HG02870 (cell line): ENCODE results near the gene NTMT2.
"Not testable (repeated sequence)": the region's sequence is repeated elsewhere in the genome, so short reads cannot be mapped to it uniquely, and the experiment has no call there.

Experiments
- ATAC-seq: cut with Tn5 transposase; IDR thresholded peaks from one replicate; pipeline ENCODE4 v1.9.1; 2021; ENCODE audit warnings: mild to moderate bottlenecking, moderate library complexity; ENCODE audit not compliant: unreplicated experiment

NTMT2 gene

GRCh38 chr1:170156594-170156993 is 10.8 kb downstream of the NTMT2 start:
- no peak for ATAC-seq

DNA sequence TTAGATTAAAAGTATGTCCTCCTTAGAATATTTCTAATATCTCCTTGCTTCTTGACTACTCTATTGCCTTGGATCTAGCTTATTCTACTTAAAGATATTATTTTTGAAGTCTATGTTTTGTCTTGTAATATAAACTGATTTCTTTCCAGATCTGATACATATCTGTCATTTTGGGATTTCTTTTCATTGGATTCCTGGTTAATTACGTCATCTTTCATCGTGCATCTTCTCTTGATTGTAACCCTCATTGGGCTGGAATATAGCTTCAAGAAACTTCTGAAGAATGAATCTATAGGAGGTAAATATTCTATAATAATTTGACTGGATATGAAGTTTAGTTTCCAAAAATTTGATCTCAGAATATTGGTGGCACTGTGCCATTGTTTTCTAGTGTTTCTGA is 12.1 kb downstream of the NTMT2 start:
- no peak for ATAC-seq

DNA sequence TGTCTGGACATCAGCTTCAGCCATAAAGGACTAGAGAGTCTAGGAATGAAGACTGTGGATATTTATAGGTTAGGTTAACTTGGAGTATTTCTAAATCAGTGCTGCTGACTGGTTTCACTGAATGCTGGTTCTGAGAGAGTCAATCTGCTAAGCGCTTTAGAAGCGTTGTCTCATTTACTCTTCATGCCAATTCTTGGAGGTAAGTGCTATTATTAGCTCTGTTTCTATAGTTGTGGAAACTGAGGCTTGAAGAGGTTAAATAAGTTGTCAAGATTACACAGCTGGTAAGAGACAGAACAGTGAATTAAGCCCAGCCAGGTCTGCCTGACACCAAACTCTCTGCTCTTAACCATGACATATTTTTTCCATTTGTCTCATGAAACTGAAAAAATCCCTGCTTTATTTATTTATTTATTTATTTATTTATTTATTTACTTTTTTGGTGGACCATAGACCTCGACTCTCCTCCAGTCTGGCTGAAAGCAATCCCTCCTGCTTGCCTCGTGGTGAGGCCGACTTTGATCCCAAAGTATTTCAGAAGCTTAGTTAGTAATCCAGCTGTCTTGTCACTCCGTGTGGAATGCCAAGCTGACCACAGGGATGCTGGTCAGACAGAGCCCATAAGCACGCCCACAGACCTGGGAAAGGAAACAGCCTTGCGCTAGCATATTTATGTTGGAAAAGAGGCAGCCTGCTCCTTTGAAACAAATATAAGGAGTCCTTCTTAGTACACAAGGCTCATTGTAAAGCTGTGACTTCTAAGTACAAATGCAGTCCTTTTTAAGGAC is 16.9 kb downstream of the NTMT2 start:
- ATAC-seq = no peak

DNA sequence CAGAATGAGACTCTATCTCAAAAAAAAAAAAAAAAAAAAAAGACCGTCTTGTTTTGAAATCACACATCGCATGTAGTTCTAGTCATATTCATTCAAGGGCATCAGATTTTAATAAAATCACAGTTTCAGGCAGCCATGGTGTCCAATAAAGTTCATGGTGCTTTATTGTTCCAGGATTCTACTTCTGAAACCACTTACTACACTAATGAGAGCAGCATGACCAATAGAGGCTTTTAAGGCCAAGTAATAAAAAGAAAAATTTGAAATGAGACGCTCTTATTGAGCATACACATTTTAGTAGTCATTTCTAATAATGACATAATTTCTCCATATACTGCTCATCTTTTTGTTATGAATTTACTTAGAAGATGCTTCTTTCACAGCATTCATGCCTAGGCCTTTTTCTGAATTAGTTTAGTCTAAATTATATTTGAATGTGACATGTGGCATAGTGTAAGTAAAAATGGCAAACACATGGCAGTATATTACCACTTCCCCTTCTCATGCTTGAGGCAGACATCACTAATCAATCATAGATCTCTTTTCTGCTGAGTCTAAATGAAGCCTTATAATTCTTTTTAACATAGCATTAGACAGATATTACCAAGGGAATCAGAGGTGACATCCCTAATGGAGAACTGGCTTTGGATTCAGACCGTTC is 18.5 kb downstream of the NTMT2 start:
- ATAC-seq = no peak

- ATAC-seq = no peak
Measured at GRCh38 chr1:170166518-170167180, 20.9 kb downstream of the NTMT2 start.

DNA sequence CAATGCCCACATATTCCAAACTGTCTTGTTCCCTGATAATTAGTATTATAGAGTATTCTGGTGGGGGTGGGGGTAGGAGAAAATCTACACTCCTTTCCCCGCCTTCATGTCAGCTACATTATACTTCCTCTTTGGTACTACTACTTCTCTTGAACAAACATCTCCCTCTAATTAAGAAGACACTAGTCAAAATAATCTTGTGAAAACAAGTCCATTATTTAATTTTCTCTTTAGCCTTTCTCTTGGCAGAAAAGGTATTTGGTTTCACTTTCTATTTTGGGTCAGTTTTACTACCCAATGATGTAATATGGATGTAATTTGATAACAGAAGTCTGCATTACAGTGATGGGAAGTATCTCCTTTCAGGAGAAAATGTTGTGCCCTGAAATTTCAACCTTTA is 22.5 kb downstream of the NTMT2 start:
- no peak for ATAC-seq

GRCh38 chr1:170170513-170170912 is 24.8 kb downstream of the NTMT2 start:
- not testable (repeated sequence) for ATAC-seq

- no peak for ATAC-seq
Measured at GRCh38 chr1:170174395-170174794, 28.6 kb downstream of the NTMT2 start.

GRCh38 chr1:170175041-170175440 is 29.3 kb downstream of the NTMT2 start:
- no peak for ATAC-seq

DNA sequence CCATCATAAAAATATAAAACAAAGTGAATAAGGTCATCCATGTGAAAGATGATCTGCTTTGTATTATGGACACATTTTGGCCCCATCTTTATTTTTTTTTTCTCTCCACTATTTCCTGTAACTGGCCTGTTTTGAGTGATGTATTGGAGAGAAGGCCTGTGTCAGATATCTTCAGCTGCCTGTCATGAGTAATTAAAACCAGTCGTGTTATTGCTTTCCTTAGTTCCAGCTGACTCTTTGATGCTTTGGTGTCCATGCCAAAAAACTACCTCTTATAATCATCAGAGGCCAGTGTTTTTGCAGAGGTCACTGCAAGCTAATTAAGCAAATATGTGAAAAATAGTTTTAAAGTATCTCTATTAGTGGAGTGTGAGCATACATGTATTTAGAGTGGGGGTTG is 29.7 kb downstream of the NTMT2 start:
- ATAC-seq = no peak

DNA sequence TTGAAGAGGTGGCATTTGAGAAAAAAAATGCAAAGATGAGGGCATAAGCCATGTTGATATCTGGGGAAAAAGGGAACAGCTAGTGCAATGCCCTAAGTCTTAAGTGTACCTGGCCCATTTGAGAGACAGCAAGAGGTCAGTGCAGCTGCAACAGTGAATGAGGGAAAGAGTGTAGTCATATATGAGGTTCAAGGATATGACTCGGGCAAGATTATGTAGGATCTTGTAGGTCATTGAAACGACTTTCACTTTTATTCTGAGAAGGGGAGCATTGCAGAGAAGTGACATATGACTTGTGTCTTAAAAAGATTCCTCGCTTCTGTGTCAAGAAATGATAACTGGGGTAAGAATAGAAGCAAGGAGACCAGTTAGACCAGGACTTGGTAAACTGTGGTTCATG is 31.0 kb downstream of the NTMT2 start:
- no peak for ATAC-seq

GRCh38 chr1:170182442-170182841 is 36.7 kb downstream of the NTMT2 start:
- ATAC-seq = no peak

- ATAC-seq = no peak
Measured at GRCh38 chr1:170192546-170192945, 46.8 kb downstream of the NTMT2 start.

DNA sequence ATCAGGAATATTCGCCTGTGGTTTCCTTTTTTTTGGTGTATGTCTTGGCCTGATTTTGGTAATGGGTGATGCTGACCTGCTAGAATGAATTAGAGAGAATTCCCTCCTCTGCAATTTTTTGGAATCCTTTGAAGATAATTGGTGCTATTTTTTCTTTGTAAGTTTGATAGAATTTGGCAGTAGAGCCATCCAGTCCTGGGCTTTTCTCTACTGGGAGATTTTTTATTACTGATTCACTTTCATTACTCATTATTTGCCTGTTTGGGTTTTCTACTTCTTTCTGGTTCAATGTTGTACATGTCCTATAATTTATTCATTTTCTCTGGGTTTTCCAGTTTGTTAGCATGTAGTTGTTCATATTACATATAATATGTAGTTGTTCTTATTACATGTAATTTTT is 48.7 kb downstream of the NTMT2 start:
- ATAC-seq = no peak

- ATAC-seq = no peak
Measured at GRCh38 chr1:170196490-170197236, 50.9 kb downstream of the NTMT2 start.

- ATAC-seq = no peak
Measured at GRCh38 chr1:170198090-170198489, 52.3 kb downstream of the NTMT2 start.

DNA sequence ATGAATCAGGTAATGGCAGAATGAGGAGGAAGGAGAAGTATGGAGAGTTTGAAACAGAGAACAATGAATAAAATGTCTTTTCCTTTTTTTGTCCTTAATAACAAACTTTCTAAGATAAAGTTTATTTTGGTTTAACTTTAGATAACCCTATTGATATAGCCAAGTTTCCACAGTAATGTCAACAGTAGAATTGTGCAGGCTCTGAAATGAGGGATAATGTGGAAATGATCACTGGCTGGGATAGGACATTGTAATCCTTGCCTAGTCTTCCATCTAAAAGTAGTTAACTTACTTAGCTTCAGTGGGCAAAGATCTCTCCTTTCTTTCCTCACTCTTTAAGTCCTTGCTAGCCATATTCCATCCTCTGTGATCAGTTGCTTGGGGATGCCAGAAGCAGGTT is 52.8 kb downstream of the NTMT2 start:
- ATAC-seq = no peak

DNA sequence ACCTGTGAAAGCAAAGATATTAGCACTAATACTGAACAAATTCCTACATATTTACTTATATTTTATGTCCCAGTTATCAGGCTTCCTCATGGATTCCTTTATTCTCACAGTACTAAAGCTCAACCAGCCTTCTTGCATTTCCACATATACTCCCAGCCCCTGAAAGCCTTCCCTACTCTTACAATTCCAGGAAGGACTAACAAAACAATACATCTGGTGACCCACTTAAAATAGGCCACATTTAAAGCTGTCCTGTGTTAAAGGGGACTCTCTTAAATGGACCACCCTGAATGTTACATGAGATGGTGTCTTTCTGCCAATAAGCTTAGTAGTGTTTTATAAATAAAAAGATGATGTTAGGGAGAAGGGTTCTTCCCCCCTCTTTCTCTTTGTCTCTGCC is 54.4 kb downstream of the NTMT2 start:
- no peak for ATAC-seq

GRCh38 chr1:170200621-170201397 is 55.0 kb downstream of the NTMT2 start:
- no peak for ATAC-seq

DNA sequence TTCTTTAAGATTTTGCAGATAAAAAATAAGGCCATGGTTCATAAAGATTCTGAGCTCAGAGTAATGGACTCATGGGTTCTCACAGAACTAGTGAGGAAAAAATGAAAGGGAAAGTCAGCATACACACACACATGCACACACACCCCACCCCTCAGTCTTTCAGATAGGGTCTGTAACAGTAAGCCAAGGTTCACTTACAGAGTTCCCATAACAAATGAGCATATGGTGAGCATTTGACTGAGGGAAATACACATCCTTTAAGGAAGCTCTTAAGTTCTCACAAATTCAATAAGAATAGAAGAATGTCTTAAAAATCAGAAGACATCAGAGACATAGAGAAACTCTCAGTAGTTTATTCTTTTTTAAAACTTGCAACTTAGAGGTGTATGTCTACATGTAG is 57.9 kb downstream of the NTMT2 start:
- no peak for ATAC-seq

DNA sequence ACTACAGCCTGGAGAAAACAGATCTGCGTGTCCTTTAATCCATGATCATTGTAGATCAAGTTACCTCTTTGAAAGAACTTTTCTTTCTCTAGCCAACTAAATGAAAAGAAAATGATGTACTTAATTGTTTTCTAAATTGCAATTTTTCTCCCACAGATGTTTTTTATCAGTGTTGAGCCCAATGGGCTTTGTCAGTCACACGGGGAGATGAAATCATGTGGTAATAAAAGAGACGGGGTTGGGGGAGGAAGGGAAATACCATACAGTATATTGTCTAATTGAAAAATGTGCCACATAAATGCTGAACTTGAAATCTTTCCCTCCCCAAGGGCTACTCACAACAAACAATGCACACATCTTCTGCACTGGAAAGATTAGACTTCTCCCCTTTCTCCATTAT is 58.4 kb downstream of the NTMT2 start:
- no peak for ATAC-seq
